ENCODE results near the gene ZNF226. TPM values are rescaled to one million over a fixed set of nuclear protein-coding genes. Genes with fewer than 3 reads are reported as not detected.

ZNF226 gene
- total RNA-seq, 1 experiment from 2014 or later, result 12.9 TPM

DNA sequence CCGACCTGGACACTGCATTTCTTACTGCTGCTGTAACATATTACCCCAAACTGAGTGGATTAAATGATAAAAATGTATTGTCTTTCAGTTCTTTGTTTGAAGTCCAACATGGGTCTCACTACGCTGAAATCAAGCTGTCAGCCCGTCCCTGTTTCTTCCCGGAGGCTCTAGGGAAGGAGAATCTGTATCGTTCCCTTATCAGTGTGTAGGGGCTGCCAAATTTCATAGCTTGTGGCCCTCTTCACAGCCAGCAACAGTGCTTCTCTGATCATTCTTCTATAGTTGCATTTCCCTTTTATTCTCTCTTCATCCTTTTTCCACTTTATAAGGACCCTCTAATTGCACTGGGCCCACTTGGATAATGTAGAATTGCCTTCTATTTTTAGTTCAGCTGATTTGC, 13.4 kb upstream of the ZNF226 start:
- no peak overlapping the region for H2AFZ ChIP-seq
- H3K4me3 ChIP-seq, result no peak overlapping the region
- no peak for DNase-seq
- H3K9me3 ChIP-seq (ENCODE audit: insufficient read depth, low read depth), result peaks cover 22% of the 10 kb centered on the region
- H3K27ac ChIP-seq, result no peak overlapping the region
- H4K20me1 ChIP-seq (ENCODE audit: insufficient read depth), result no peaks in the 10 kb centered on the region
- H3K79me2 ChIP-seq (ENCODE audit: low read depth), result no peaks in the 10 kb centered on the region
- H3K27me3 ChIP-seq (ENCODE audit: insufficient read depth, low read depth), result no peaks in the 10 kb centered on the region
- H3K9me2 ChIP-seq (ENCODE audit: insufficient read depth), result no peaks in the 10 kb centered on the region
- ChIA-PET POLR2A (ENCODE audit: unreplicated experiment) (interaction anchor here (0.6 kb wide), 1 partner anchor 10 kb away, joined by 9 read pairs; no protein-coding TSS in a partner anchor), CTCF (no interaction called here)
- no peaks in the 10 kb centered on the region for H3K4me1 ChIP-seq (replicated peaks; ENCODE audit: insufficient read depth)
- intact Hi-C loops (cut with micrococcal nuclease; ENCODE audit: unreplicated experiment), result no loop called here
- H3K4me2 ChIP-seq, result no peak overlapping the region
- peaks cover 27% of the 10 kb centered on the region for H3K36me3 ChIP-seq (ENCODE audit: low read depth)
- no TSS peak for BruUV-seq (replicated peaks)
- TF ChIP-seq EZH2 (IDR thresholded peaks at IDR 0.05; ENCODE audit: low read depth) (no peak), CTCF (conservative IDR thresholded peaks at IDR 0.05) (no peak)
- no peaks in the 10 kb centered on the region for H3F3A ChIP-seq (ENCODE audit: insufficient read depth, low read depth)

DNA sequence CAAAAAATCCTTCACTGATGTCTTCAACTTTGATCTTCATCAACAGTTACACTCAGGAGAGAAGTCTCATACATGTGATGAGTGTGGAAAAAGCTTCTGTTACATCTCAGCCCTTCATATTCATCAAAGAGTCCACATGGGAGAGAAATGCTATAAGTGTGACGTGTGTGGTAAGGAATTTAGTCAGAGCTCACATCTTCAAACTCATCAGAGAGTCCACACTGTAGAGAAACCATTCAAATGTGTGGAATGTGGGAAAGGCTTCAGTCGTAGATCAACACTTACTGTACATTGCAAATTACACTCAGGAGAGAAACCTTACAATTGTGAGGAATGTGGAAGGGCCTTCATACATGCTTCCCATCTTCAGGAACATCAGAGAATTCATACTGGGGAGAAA, 8.4 kb upstream of the ZNF226 start:
- Histone ChIP-seq H3K4me3 (no peak overlapping the region), H4K20me1 (ENCODE audit: insufficient read depth) (no peaks in the 10 kb centered on the region), H3K27me3 (ENCODE audit: insufficient read depth, low read depth) (no peaks in the 10 kb centered on the region), H2AFZ (no peak overlapping the region), H3F3A (ENCODE audit: insufficient read depth, low read depth) (no peaks in the 10 kb centered on the region), H3K9me2 (ENCODE audit: insufficient read depth) (no peaks in the 10 kb centered on the region), H3K4me2 (no peak overlapping the region), H3K27ac (no peak overlapping the region), H3K79me2 (ENCODE audit: low read depth) (no peaks in the 10 kb centered on the region), H3K4me1 (replicated peaks; ENCODE audit: insufficient read depth) (no peaks in the 10 kb centered on the region), H3K9me3 (ENCODE audit: insufficient read depth, low read depth) (peaks cover 63% of the 10 kb centered on the region), H3K36me3 (ENCODE audit: low read depth) (peaks cover 28% of the 10 kb centered on the region)
- intact Hi-C loops (cut with micrococcal nuclease; ENCODE audit: unreplicated experiment), result no loop called here
- ChIA-PET CTCF (no interaction called here), POLR2A (ENCODE audit: unreplicated experiment) (no interaction called here)
- TF ChIP-seq EZH2 (IDR thresholded peaks at IDR 0.05; ENCODE audit: low read depth) (no peak), CTCF (conservative IDR thresholded peaks at IDR 0.05) (no peak)
- no peak for DNase-seq
- BruUV-seq (replicated peaks), result no TSS peak

- Histone ChIP-seq H3K36me3 (ENCODE audit: low read depth) (peaks cover 28% of the 10 kb centered on the region), H3F3A (ENCODE audit: insufficient read depth, low read depth) (peaks cover 8% of the 10 kb centered on the region; the same call in 1 of the 2 replicates), H3K4me3 (peak overlapping the region; percentile 81), H3K79me2 (ENCODE audit: low read depth) (peaks cover 11% of the 10 kb centered on the region), H3K4me1 (replicated peaks; ENCODE audit: insufficient read depth) (peaks cover 13% of the 10 kb centered on the region), H3K27ac (no peak overlapping the region), H3K4me2 (peak overlapping the region; percentile 86), H3K9me2 (ENCODE audit: insufficient read depth) (no peaks in the 10 kb centered on the region), H2AFZ (peak overlapping the region; percentile 92), H3K27me3 (ENCODE audit: insufficient read depth, low read depth) (no peaks in the 10 kb centered on the region), H4K20me1 (ENCODE audit: insufficient read depth) (no peaks in the 10 kb centered on the region), H3K9me3 (ENCODE audit: insufficient read depth, low read depth) (peaks cover 39% of the 10 kb centered on the region)
- no TSS peak for BruUV-seq (replicated peaks)
- no peak for TF ChIP-seq CTCF (conservative IDR thresholded peaks at IDR 0.05)
- no peak for TF ChIP-seq EZH2 (IDR thresholded peaks at IDR 0.05; ENCODE audit: low read depth)
- intact Hi-C loops (cut with micrococcal nuclease; ENCODE audit: unreplicated experiment), result loop anchor here (1.0 kb wide), 1 partner anchor 50 kb away; the partner anchor contains the start of gene ZNF225
- POLR2A ChIA-PET (ENCODE audit: unreplicated experiment), result no interaction called here
- CTCF ChIA-PET, result no interaction called here
- DNase-seq, result no peak
These were observed 1.1 kb upstream of the ZNF226 start for GRCh38 chr19:44163789-44164188.
